ACC112 (cell line): ENCODE data around the gene APCDD1L.
"Not testable (repeated sequence)": the region's sequence is repeated elsewhere in the genome, so short reads cannot be mapped to it uniquely, and the experiment has no call there.

Experiments used
- H2AFZ ChIP-seq: fragments of 200-600 bp; sonication (generic); one replicate; pipeline ENCODE4 v1.6.0; 2017; ENCODE audit warnings: antibody characterized with exemption, low read length; ENCODE audit not compliant: unreplicated experiment
- H3K27ac ChIP-seq: fragments of 200-600 bp; sonication (generic); 2 replicates; pipeline ENCODE4 v1.5.1; 2014; ENCODE audit warnings: low read depth, mild to moderate bottlenecking, antibody characterized with exemption, low read length, moderate library complexity
- H3K27me3 ChIP-seq: fragments of 200-600 bp; sonication (generic); 2 replicates; pipeline ENCODE4 v1.6.1; 2014; ENCODE audit warnings: mild to moderate bottlenecking, antibody characterized with exemption, low read length, moderate library complexity, mixed read lengths; ENCODE audit not compliant: insufficient read depth
- H3K36me3 ChIP-seq: fragments of 200-600 bp; sonication (generic); 2 replicates; pipeline ENCODE4 v1.6.1; 2016; ENCODE audit warnings: mild to moderate bottlenecking, antibody characterized with exemption, low read length, moderate library complexity, mixed read lengths; ENCODE audit not compliant: insufficient read depth
- H3K4me1 ChIP-seq: fragments of 200-600 bp; sonication (generic); one replicate; pipeline ENCODE4 v1.6.1; 2016; ENCODE audit warnings: low read length, mixed read lengths; ENCODE audit not compliant: insufficient read depth, unreplicated experiment, control insufficient read depth
- H3K4me3 ChIP-seq: fragments of 200-600 bp; sonication (generic); 2 replicates; pipeline ENCODE4 v1.5.1; 2014; ENCODE audit warnings: mild to moderate bottlenecking, low read depth, low read length
- H3K79me2 ChIP-seq: fragments of 200-600 bp; sonication (generic); one replicate; pipeline ENCODE4 v1.6.0; 2016; ENCODE audit warnings: low read length; ENCODE audit not compliant: control insufficient read depth, unreplicated experiment, insufficient read depth

Gene APCDD1L

DNA sequence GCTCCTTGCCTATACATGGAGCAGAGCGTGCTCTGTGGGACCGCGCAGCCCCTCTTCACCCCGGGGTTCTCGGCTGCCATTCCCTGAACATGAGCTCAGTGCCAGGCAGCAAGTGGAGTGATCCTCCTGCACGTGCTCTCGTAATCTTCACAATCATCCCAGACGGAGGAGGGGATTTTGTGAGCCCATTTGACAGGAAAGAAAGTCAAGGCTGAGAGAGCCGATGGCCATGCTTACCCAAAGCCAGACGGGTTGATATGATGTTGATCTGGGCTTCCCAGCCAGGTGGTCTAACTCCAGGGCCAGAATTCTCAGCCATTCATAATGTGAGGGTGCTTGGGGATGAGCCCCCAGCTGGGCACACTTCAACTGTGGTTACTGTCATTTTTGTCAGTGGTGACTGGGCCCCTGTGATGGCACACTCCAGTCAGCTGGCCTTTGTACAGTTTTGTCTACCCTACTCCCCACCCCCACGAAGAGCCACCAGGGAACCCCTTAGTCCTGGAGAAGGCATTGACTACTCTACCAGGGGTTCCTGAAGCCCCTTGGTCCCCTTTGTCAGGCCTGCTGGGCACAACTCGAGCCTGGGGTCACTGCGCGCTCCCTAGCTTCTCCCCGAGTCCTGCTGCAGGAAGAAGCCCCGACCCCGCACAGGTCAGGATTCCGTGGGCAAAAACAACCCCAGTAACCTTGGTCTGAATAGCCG lies 1.5 kb downstream of the APCDD1L start:
- Histone ChIP-seq H3K4me3 (peak overlapping the region; percentile 91), H3K79me2 (peaks cover 42% of the 10 kb centered on the region), H3K27ac (no peak overlapping the region), H3K36me3 (no peaks in the 10 kb centered on the region), H3K4me1 (peaks cover 33% of the 10 kb centered on the region), H2AFZ (no peak overlapping the region), H3K27me3 (no peaks in the 10 kb centered on the region)

DNA sequence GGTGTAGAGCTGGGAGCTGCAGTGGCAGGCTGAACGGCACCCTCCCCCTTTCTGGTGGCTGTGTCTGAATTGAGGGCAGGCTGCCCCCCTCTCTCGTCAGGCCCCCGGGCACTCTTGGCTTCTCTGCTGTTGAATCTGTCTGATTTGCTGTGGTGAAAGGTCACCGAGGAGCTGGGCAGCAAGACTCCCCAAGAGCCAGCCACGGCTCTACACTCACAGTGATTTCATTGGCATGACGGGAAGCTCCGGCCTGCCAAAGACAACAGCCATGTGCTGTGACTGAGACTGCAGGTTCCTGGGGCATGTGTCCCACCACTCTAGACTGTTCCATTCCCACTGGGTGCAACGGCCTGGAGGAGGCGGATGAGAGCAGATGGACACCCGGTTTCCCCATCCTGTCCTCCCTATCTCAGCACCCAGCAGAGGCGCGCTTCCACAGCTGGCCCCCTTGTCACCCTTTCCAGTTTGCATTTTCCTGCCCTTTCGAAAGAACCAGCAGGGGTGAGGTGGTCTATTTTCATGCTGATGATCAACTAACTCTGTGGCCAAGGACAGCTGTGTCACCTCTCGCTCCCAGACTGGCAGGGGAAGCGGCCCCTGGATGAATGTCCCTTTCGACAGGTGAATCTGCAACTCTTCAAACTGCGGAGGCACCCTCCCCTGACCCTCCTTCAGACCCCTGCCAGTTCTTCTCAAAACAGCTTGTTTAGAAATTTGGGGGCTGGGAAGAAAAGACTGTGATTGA lies 2.2 kb downstream of the APCDD1L start:
- 0 out of 2 replicates have a peak, but pooled peaks cover 2% of the 10 kb centered on the region for H3K36me3 ChIP-seq
- H2AFZ ChIP-seq = no peak overlapping the region
- H3K27ac ChIP-seq = no peak overlapping the region
- H3K79me2 ChIP-seq = peaks cover 42% of the 10 kb centered on the region
- H3K27me3 ChIP-seq = no peaks in the 10 kb centered on the region
- peaks cover 33% of the 10 kb centered on the region for H3K4me1 ChIP-seq
- H3K4me3 ChIP-seq = peak overlapping the region; percentile 91

DNA sequence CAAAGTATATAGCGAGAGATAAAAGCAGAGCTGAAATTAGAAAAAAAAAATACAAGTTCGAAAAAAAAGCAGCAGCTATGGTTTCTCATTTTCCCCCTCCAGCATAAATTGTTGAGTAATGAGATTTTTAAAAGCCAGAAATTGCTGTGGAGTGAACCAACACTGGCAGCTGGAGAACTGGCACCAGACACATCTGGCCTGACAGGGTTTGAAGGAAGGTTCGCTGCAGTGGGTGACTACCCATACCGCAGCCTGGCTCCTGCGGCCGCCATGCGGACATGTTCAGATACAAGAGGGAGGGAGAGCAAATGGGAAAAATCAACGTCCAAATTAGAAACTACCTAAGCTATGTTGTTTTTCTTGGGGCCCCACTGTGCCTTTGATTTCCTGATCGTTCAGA lies 3.3 kb downstream of the APCDD1L start:
- Histone ChIP-seq H3K4me1 (peaks cover 33% of the 10 kb centered on the region), H3K79me2 (peaks cover 34% of the 10 kb centered on the region), H3K36me3 (0 out of 2 replicates have a peak, but pooled peaks cover 7% of the 10 kb centered on the region), H3K27ac (no peak overlapping the region), H3K4me3 (no peak overlapping the region), H3K27me3 (no peaks in the 10 kb centered on the region), H2AFZ (no peak overlapping the region)

DNA sequence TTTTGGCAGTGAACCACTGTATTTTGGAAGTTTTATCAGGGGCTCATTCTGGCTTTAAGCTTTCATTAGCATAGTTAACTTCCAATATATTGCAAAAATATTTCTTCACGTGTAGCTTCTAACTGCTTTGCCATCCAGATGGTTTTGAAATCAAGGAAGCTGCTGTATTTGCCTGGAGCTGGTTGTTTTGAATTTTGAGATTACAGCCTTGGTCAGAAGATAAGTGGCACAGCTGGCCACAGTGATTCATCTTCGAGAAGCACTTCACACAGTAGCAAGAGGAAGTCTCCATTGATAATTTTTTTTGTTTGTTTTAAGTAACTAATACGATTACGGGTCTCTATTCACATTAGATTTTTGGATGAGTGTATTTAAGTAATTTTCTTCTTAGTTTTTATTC lies 3.8 kb downstream of the APCDD1L start:
- peaks cover 29% of the 10 kb centered on the region for H3K4me1 ChIP-seq
- H3K36me3 ChIP-seq = 0 out of 2 replicates have a peak, but pooled peaks cover 10% of the 10 kb centered on the region
- H2AFZ ChIP-seq = no peak overlapping the region
- H3K4me3 ChIP-seq = no peak overlapping the region
- no peak overlapping the region for H3K27ac ChIP-seq
- H3K79me2 ChIP-seq = peaks cover 30% of the 10 kb centered on the region
- H3K27me3 ChIP-seq = no peaks in the 10 kb centered on the region

DNA sequence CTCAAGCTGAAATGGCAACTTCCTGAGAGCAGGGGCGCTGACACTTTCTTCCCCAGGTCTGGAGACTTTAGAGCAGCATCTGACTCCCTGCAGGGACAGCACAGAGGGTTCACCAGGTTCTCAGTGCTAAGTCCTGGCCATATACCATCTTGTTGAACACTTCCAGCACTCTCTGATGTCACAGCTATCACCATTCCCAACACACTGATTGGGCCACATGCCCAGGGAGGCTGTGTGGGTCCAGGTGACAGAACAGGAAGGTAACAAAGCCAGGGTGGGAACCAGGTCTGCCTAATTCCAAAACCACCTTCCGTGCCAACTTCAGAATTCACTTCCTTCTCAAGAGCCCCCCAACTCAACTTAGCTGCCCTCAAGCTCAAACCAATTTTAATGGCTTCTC lies 4.3 kb downstream of the APCDD1L start:
- H3K27ac ChIP-seq = no peak overlapping the region
- H3K4me1 ChIP-seq = peaks cover 26% of the 10 kb centered on the region
- H3K79me2 ChIP-seq = peaks cover 26% of the 10 kb centered on the region
- H3K36me3 ChIP-seq = 0 out of 2 replicates have a peak, but pooled peaks cover 10% of the 10 kb centered on the region
- H3K4me3 ChIP-seq = no peak overlapping the region
- H2AFZ ChIP-seq = no peak overlapping the region
- no peaks in the 10 kb centered on the region for H3K27me3 ChIP-seq

DNA sequence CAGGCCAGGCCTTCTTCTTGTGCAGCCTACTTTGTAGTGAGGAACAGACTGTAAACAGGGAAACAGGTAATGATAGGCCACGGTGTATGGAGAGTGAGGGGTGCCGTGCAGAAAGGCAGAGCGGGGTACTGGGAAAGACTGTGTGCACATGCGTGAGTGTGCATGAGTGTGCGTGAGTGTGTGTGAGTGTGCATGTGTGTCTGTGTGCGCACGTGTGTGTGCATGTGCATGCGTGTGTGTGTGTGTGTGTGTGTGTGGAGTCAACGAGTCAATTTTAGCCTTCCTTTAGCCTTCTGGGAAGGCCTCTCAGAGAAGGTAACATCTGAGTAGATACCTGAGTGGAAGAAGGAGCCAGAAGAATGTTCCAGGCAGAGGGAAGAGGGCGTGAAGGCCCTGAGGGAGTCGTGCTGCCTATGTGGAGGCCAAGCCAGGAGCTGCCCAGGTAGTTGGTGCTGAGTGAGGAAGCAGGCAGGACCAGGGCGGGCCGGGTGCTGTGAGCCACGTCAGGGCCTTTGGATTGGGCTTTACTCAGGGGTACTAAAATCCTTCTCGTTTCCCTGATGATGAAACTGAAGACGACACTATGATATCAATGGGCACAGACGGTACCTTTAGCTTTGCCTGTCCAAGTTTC lies 6.3 kb downstream of the APCDD1L start:
- no peak overlapping the region for H2AFZ ChIP-seq
- H3K27ac ChIP-seq = no peak overlapping the region
- peaks cover 15% of the 10 kb centered on the region; the same call in 1 of the 2 replicates for H3K36me3 ChIP-seq
- no peaks in the 10 kb centered on the region for H3K27me3 ChIP-seq
- H3K4me1 ChIP-seq = peaks cover 24% of the 10 kb centered on the region
- no peak overlapping the region for H3K4me3 ChIP-seq
- H3K79me2 ChIP-seq = peaks cover 7% of the 10 kb centered on the region

DNA sequence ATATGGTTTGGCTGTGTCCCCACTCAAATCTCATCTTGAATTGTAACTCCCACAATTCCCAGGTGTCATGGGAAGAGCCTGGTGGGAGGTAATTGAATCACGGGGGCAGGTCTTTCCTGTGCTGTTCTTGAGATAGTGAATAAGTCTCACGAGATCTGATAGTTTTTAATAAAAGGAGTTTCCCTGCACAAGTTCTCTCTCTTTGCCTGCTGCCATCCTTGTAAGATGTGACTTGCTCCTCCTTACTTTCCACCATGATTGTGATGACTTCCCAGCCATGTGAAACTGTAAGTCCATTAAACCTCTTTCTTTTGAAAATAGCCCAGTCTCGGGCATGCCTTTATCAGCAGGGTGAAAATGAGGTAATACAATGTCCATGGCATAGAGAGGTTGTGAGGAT lies 8.2 kb downstream of the APCDD1L start:
- not testable (repeated sequence) for H3K27me3 ChIP-seq, H3K4me3 ChIP-seq, H2AFZ ChIP-seq, H3K27ac ChIP-seq, H3K79me2 ChIP-seq
- H3K36me3 ChIP-seq = peaks cover 15% of the 10 kb centered on the region; the same call in 1 of the 2 replicates
- peaks cover 12% of the 10 kb centered on the region for H3K4me1 ChIP-seq

DNA sequence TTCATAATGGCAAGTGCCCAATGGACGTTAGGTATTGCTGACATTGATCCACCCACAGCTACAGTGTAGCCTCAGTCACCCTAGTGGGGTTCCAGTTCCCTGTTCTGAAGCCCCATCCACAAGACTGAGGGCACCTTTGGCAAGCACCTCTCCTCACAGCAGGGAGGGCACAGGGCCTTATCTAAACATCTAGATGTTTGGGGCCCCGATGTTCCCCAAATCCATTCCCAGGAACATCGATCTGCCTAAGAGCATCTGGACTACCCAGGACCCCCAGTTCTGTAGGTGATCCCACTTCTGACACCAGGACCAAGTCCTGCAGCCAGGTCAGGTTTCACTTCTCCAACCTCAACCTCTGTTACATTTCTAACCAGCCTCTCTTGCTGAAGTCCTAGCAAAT lies 10.6 kb downstream of the APCDD1L start:
- Histone ChIP-seq H2AFZ (no peak overlapping the region), H3K4me3 (no peak overlapping the region), H3K36me3 (peaks cover 15% of the 10 kb centered on the region; the same call in 1 of the 2 replicates), H3K27me3 (no peaks in the 10 kb centered on the region), H3K27ac (no peak overlapping the region), H3K79me2 (no peaks in the 10 kb centered on the region), H3K4me1 (no peaks in the 10 kb centered on the region)

DNA sequence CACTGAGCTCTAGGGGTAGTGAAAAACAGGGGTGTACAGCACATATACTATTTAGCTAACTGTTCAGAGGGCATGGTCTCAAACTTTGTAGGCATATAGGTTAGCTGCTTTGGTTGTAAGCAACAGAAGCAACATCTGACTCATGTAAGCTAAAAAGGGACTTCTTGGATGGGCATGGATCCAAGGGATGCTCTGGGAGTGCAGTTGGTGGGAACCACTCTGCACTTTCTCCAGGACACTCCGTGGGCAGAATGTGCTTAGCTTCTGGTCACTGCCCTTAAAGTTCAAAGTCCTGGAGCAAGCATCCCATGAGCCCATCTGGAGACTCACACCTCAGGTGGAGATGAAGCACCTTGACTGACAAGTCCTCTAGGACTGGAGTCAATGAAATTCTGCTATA lies 11.5 kb downstream of the APCDD1L start:
- Histone ChIP-seq H3K79me2 (no peaks in the 10 kb centered on the region), H3K4me3 (no peak overlapping the region), H3K27ac (no peak overlapping the region), H3K4me1 (no peaks in the 10 kb centered on the region), H3K27me3 (no peaks in the 10 kb centered on the region), H2AFZ (no peak overlapping the region), H3K36me3 (peaks cover 15% of the 10 kb centered on the region; the same call in 1 of the 2 replicates)

DNA sequence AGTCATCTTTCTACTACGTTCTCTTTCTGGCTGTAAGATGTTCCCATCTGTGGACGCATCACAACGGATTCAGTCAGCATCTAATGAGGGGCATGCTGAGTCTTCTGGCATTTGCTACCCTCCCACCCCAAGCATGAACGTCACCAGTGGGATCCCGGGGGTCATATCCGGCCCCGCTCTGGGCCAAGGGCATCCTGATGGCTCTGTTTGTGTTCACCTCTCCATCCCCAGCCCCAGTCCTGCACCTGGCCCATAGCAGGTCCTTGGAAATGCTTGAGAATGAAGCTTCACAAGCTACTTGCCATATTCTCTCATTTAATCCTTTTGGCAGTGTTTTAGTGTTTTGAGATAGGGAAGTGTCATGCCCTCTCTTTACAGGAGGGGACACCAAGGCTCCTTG lies 14.9 kb downstream of the APCDD1L start:
- no peaks in the 10 kb centered on the region; the same call in 1 of the 2 replicates for H3K36me3 ChIP-seq

More for the DNA sequence above, 14.9 kb downstream of the APCDD1L start:
- Histone ChIP-seq H3K4me1 (no peaks in the 10 kb centered on the region), H2AFZ (no peak overlapping the region), H3K27ac (no peak overlapping the region), H3K79me2 (no peaks in the 10 kb centered on the region), H3K4me3 (no peak overlapping the region), H3K27me3 (no peaks in the 10 kb centered on the region)
